Measurements from ENCODE around the gene CEACAM8.
"Not testable (repeated sequence)": the region's sequence is repeated elsewhere in the genome, so short reads cannot be mapped to it uniquely, and the experiment has no call there.

CEACAM8 gene

DNA sequence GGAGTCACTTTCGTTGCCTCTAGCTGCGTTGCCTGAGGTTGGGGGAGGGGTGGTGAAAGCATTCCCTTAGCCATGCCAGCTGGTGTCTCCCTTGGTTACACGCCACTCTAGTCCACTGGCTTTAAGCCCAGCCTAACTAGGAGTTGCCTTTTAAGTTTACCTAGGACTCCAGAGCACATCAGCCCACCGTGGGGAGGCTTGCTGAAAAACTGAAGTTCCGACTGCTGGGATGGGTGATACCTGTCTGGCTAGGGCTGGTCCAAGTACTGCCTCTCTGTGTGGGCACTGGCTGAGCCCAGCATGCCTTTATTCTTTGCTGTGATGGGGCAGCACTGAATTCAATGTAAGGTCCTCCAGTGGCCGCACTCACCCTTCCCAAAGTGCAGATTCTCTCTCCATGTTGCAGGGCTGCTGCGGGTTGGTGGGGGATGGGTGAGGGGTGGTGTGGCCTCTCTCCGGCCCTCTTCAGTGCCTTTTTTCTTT lies 54.6 kb downstream of the CEACAM8 start:
- DNase-seq: no peak

DNA sequence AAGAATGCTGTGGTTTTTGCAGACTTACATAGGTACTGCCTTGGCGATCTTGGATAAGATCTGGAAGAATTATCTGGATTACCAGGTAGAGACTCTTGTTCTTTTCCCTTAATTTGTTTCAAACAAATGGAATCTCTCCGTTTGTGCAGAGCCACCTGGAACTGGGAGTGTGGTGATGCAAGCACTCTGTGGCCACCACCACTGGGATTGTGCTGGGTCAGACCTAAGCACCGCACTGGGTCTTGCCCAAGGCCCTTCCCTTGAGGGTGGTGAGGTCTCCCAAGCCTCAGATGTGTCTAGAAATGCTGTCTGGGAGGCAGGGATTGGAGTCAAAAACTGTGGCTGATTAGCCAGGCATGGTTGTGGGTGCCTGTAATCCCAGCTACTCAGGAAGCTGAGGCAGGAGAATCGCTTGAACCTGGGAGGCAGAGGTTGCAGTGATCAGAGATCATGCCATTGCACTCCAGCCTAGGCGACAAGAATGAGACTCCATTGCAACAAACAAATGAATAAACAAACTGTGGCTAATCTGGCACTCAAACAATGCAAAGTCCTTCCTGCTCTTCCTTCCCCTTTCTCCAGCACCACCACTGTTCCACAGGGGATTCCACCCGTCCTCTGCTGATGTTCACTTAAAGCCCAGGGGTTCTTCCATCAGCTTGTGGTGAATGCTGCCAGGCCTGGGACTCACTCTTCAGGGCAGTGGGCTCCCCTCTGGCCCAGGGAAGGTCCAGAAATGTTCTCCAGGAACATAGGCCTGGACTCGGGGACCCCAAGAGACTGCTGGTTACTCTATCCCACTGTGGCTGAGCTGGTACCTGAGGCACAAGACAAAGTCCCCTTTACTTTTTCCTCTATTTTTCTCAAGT lies 55.6 kb downstream of the CEACAM8 start:
- DNase-seq: no peak

DNA sequence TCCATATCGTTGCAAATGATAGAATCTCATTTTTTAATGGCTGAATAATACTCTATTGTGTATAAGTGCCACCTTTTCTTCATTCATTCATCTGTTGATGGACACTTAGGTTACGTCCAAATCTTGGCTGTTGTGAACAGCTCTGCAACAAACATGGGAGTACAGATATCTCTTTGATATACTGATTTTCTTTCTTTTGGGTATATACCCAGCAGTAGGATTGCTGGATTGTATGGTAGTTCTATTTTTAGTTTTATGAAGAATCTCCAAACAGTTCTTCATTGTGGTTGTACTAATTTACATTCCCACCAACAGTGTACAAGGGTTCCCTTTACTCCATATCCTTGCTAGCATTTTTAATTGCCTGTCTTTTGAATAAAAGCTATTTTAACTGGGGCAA lies 59.4 kb downstream of the CEACAM8 start:
- not testable (repeated sequence) for DNase-seq

DNA sequence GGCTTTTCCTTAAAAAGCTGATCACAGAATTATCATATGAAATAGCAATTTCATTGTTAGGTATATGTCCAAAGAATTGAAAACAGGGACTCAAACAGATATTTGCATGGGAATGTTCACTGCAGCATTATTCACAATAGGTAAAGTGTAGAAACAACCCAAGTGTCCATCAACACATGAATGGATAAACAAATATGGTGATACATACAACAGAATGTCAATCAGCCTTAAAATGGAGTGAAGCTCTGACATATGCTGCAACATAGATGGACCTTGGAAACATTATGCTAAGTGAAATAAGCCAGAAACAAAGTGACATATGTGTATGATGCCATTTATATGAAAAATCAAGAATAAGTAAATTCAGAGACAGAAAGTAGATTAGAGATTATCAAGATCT lies 60.3 kb downstream of the CEACAM8 start:
- no peak for DNase-seq

DNA sequence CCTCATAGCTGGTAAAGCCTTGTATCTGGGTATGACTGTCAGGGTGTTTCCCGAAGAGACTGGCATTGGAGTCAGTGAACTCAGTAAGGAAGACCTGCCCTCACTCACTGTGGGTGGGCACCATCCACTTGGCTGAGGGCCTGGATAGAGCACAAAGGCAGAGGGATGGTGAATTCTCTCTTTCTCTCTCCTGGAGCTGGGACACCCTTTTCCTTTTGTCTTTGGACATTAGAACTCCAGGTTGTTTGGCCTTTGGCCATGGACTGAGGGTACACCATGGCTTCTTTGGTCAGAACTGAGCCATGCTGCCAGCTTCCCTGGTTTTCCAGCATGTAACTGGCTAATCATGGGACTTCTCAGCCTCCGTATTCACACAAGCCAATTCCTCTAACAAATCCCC lies 61.8 kb downstream of the CEACAM8 start:
- DNase-seq: no peak

DNA sequence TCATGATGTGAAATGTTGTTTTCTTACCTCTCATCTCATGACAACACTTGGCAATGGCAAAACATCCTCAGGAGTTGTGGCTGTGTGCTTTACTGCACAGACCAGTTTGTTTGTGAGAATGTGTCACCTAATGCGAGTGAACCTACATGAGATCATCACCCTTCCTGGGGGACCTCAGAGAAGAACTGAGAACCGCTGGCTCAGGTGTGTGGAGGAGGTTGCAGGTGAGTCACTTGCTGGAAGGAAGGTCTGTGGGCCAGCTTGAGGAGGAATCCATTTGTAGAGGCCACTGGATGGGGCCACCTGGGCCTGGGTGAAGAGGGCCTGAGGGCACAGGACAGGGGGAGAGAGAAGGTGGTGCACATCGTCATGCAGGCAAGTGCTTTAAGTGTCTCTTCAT lies 63.4 kb downstream of the CEACAM8 start:
- no peak for DNase-seq

Measured in NCI-H187 (cell line).